HCT116 (cell line): ENCODE results near the gene TMEM254. TPM values are rescaled to one million over a fixed set of nuclear protein-coding genes. Genes with fewer than 3 reads are reported as not detected.

ENCODE experiments used
- ATAC-seq: fragments of 200-7000 bp; cut with Tn5 transposase; 2 replicates; pipeline ENCODE4 v1.9.1; 2020; ENCODE audit warnings: mild to moderate bottlenecking, moderate library complexity
- BruUV-seq: library from RNA; stranded (reverse); fragments of 400-500 nt; replicated peaks from 2 replicates; lab custom pipeline; 2021; lab: Mats Ljungman, UMichigan
- CTCF ChIA-PET: fragments of 300-600 bp; sonication (Branson Sonifier 250); formaldehyde crosslinking; loops from one replicate; lab custom pipeline; 2021; ENCODE audit warnings: antibody characterized with exemption; lab: Charles Lee
- POLR2A ChIA-PET: fragments of 300-600, 350-600 bp; sonication (Branson Sonifier 250); formaldehyde crosslinking; loops from one replicate; lab custom pipeline; 2021; ENCODE audit warnings: antibody characterized with exemption; lab: Charles Lee
- RAD21 ChIA-PET, 2 experiments: fragments of 300-600 bp; sonication (Branson Sonifier 250); formaldehyde crosslinking; loops; one replicate each; lab custom pipeline; 2023; ENCODE audit warnings: low total read pairs in 2 of 2; ENCODE audit not compliant: uncharacterized antibody in 2 of 2, unreplicated experiment in 2 of 2, low non-redundant PET in 1 of 2; lab: Charles Lee
- DNase-seq: peaks from one replicate; pipeline ENCODE4 v3.0.0-alpha.2; 2010; ENCODE audit warnings: low read depth, low spot score
- H2AFZ ChIP-seq: fragments of 200-600 bp; shearing (Covaris generic), sonication (generic); 2 replicates; pipeline ENCODE4 v1.6.1; 2017; ENCODE audit warnings: low read depth, mixed run types, mixed read lengths, antibody characterized with exemption, low read length; ENCODE audit not compliant: poor library complexity, severe bottlenecking
- H3K27ac ChIP-seq: 2 replicates; pipeline ENCODE4 v1.5.1; 2012; ENCODE audit warnings: low read depth, low read length
- H3K27me3 ChIP-seq: fragments of 200-600 bp; sonication (generic); 2 replicates; pipeline ENCODE4 v1.6.1; 2016; ENCODE audit warnings: mixed run types, low read length, mixed read lengths; ENCODE audit not compliant: insufficient read depth
- H3K36me3 ChIP-seq, 2 experiments: fragments of 200-500 bp in 1 of 2; fragments of 200-600 bp in 1 of 2; sonication (Bioruptor generic) in 1 of 2; sonication (generic) in 1 of 2; 2 replicates each; pipeline versions ENCODE4 v1.5.1 to v1.6.1; 2014 to 2016; ENCODE audit warnings: low read length in 2 of 2, inconsistent platforms in 1 of 2, mixed read lengths in 1 of 2, mixed run types in 1 of 2; ENCODE audit not compliant: insufficient read depth in 2 of 2, control insufficient read depth in 1 of 2
- H3K4me1 ChIP-seq, 2 experiments: fragments of 200-600 bp in 1 of 2; sonication (generic) in 1 of 2; 2 replicates each; pipeline versions ENCODE4 v1.5.1 to v1.6.1; 2012 to 2017; ENCODE audit warnings: low read length in 2 of 2, inconsistent platforms in 1 of 2, mild to moderate bottlenecking in 1 of 2, mixed read lengths in 1 of 2, mixed run types in 1 of 2, moderate library complexity in 1 of 2; ENCODE audit not compliant: insufficient read depth in 2 of 2, control insufficient read depth in 1 of 2
- H3K4me2 ChIP-seq: fragments of 200-600 bp; sonication (generic); 2 replicates; pipeline ENCODE4 v1.6.1; 2017; ENCODE audit warnings: mixed run types, low read length, mixed read lengths
- H3K4me3 ChIP-seq, 2 experiments: fragments of 200-600 bp in 1 of 2; sonication (generic) in 1 of 2; replicated peaks in 1 of 2; 2 replicates each; pipeline ENCODE4 v1.5.1; 2011 to 2016; ENCODE audit warnings: low read length in 2 of 2, control low read depth in 1 of 2, low read depth in 1 of 2, mild to moderate bottlenecking in 1 of 2, mixed read lengths in 1 of 2, mixed run types in 1 of 2
- H3K79me2 ChIP-seq: fragments of 200-600 bp; sonication (generic); 2 replicates; pipeline ENCODE4 v1.6.1; 2017; ENCODE audit warnings: mild to moderate bottlenecking, mixed run types, low read length, moderate library complexity, mixed read lengths; ENCODE audit not compliant: insufficient read depth
- H3K9ac ChIP-seq: fragments of 200-600 bp; sonication (generic); 2 replicates; pipeline ENCODE4 v1.6.1; 2016; ENCODE audit warnings: low read length, mixed read lengths
- H3K9me2 ChIP-seq: fragments of 200-600 bp; sonication (generic), shearing (Covaris generic); 2 replicates; pipeline ENCODE4 v1.6.1; 2017; ENCODE audit warnings: mixed run types, mild to moderate bottlenecking, moderate library complexity; ENCODE audit not compliant: insufficient read depth
- H3K9me3 ChIP-seq, 2 experiments: fragments of 200-500 bp in 1 of 2; fragments of 200-600 bp in 1 of 2; sonication (Bioruptor generic) in 1 of 2; sonication (generic) in 1 of 2; 2 replicates each; pipeline ENCODE4 v1.6.1; 2014 to 2017; ENCODE audit warnings: low read length in 2 of 2, mixed read lengths in 2 of 2, inconsistent platforms in 1 of 2, low read depth in 1 of 2, mild to moderate bottlenecking in 1 of 2, mixed run types in 1 of 2, moderate library complexity in 1 of 2; ENCODE audit not compliant: control insufficient read depth in 1 of 2, insufficient read depth in 1 of 2
- H4K20me1 ChIP-seq: fragments of 200-600 bp; sonication (generic), shearing (Covaris generic); 2 replicates; pipeline ENCODE4 v1.6.1; 2017; ENCODE audit warnings: mixed run types, mild to moderate bottlenecking, moderate library complexity; ENCODE audit not compliant: insufficient read depth
- CBX3 ChIP-seq: IDR thresholded peaks from 2 replicates; pipeline ENCODE4 v1.6.1; 2012; ENCODE audit warnings: low read depth
- EGR1 ChIP-seq: IDR thresholded peaks from 2 replicates; pipeline ENCODE4 v1.6.1; 2012; ENCODE audit warnings: low read depth
- EZH2 ChIP-seq: fragments of 200-600 bp; sonication (generic); IDR thresholded peaks from 2 replicates; pipeline ENCODE4 v1.6.1; 2017; ENCODE audit warnings: antibody characterized with exemption, mixed run types
- FOSL1 ChIP-seq: IDR thresholded peaks from 2 replicates; pipeline ENCODE4 v1.6.1; 2012; ENCODE audit warnings: low read depth
- JUND ChIP-seq: IDR thresholded peaks from 2 replicates; pipeline ENCODE4 v1.6.1; 2012
- RAD21 ChIP-seq: IDR thresholded peaks from 2 replicates; pipeline ENCODE4 v1.6.1; 2012; ENCODE audit warnings: low read depth, mild to moderate bottlenecking
- SIN3A ChIP-seq: IDR thresholded peaks from 2 replicates; pipeline ENCODE4 v1.6.1; 2012; ENCODE audit warnings: low read depth
- SP1 ChIP-seq: IDR thresholded peaks from 2 replicates; pipeline ENCODE4 v1.6.1; 2012; ENCODE audit warnings: low read depth
- SRF ChIP-seq: IDR thresholded peaks from 2 replicates; pipeline ENCODE4 v1.6.1; 2012; ENCODE audit warnings: low read depth
- TCF7L2 ChIP-seq: IDR thresholded peaks from 2 replicates; pipeline ENCODE4 v1.7.0; 2011; ENCODE audit warnings: borderline replicate concordance, inconsistent platforms; ENCODE audit not compliant: insufficient read depth, insufficient read length; ENCODE audit errors: extremely low read depth
- YY1 ChIP-seq: IDR thresholded peaks from 2 replicates; pipeline ENCODE4 v1.6.1; 2011; ENCODE audit warnings: low read length, low read depth, moderate library complexity, mild to moderate bottlenecking; ENCODE audit not compliant: insufficient replicate concordance; ENCODE audit errors: extremely low read depth
- ZFX ChIP-seq: fragments of 450-650 bp; IDR thresholded peaks from 2 replicates; pipeline ENCODE4 v1.6.1; 2017
- ZNF274 ChIP-seq: fragments of 200-500 bp; sonication (Bioruptor generic); IDR thresholded peaks from 2 replicates; pipeline ENCODE4 v1.6.1; 2014; ENCODE audit warnings: mild to moderate bottlenecking, low read depth, low read length, inconsistent platforms
- intact Hi-C: fragments of 100-400 bp; cut with micrococcal nuclease; formaldehyde crosslinking; loops from 2 replicates; pipeline ENCODE4 v1.10.0; 2022
- total RNA-seq: library from RNA; stranded (reverse); gene quantifications from one replicate; pipeline ENCODE4 v1.2.1, GENCODE V29; 2021; ENCODE audit not compliant: unreplicated experiment
- TF ChIP-seq, protein P1 (sequence below): IDR thresholded peaks from 2 replicates; pipeline ENCODE4 v1.6.1; 2012; ENCODE audit warnings: low read depth

Gene TMEM254
- total RNA-seq, 1 experiment from 2014 or later = 12.1 TPM

DNA sequence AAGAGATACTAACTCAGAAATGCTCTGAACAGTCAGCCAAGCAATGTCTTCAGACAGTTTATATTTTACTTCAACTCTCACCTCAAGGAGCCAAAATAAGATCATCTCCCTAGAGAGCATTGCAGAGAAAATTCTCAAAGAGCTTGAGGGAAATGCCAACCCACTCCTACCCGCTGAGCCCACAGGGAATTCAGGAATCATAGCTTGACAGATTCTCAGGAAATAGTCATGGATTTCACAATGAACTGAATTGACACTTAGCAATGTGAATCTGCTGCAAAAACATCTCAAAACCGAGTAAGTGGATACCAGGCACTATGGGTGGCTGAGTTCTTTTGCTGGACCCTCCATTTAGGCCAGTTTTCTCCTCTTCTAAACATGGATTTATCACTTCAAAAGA is 44.3 kb downstream of the TMEM254 start:
- H3K27ac ChIP-seq = no peak overlapping the region

DNA sequence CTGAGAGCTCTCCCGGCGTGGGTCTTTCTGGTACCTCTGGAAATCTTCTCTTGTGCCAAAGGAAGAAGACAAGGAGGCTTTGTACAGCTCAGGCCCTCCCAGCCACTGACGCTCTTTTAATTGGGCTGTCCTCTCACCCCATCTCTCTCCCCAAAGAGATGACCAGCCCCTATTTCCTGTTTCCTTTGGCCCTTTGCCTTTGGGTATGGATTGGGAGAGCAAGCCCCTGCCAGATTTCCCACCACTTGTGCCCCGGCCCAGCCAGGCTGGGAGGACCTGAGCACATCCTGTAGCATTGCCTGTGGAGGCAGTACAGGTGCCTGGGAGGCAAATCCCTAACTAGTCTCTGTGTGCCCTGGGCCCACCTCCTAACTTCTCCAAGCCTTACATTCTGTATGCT is 48.4 kb downstream of the TMEM254 start:
- Histone ChIP-seq H3K27me3 (no peaks in the 10 kb centered on the region), H3K9ac (no peak overlapping the region), H2AFZ (no peak overlapping the region), H3K4me2 (no peak overlapping the region), H3K36me3 (no peaks in the 10 kb centered on the region), H3K9me3 (no peaks in the 10 kb centered on the region)
- ChIA-PET RAD21 (no interaction called here), CTCF (no interaction called here), POLR2A (no interaction called here)
- intact Hi-C loops = no loop called here
- DNase-seq = no peak
- no peak for ATAC-seq
- no TSS peak for BruUV-seq
- TF ChIP-seq SP1 = no peak
- TF ChIP-seq EZH2 = no peak
- TF ChIP-seq FOSL1 = no peak
- TF ChIP-seq TCF7L2 = no peak
- TF ChIP-seq, protein P1, sequence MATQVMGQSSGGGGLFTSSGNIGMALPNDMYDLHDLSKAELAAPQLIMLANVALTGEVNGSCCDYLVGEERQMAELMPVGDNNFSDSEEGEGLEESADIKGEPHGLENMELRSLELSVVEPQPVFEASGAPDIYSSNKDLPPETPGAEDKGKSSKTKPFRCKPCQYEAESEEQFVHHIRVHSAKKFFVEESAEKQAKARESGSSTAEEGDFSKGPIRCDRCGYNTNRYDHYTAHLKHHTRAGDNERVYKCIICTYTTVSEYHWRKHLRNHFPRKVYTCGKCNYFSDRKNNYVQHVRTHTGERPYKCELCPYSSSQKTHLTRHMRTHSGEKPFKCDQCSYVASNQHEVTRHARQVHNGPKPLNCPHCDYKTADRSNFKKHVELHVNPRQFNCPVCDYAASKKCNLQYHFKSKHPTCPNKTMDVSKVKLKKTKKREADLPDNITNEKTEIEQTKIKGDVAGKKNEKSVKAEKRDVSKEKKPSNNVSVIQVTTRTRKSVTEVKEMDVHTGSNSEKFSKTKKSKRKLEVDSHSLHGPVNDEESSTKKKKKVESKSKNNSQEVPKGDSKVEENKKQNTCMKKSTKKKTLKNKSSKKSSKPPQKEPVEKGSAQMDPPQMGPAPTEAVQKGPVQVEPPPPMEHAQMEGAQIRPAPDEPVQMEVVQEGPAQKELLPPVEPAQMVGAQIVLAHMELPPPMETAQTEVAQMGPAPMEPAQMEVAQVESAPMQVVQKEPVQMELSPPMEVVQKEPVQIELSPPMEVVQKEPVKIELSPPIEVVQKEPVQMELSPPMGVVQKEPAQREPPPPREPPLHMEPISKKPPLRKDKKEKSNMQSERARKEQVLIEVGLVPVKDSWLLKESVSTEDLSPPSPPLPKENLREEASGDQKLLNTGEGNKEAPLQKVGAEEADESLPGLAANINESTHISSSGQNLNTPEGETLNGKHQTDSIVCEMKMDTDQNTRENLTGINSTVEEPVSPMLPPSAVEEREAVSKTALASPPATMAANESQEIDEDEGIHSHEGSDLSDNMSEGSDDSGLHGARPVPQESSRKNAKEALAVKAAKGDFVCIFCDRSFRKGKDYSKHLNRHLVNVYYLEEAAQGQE = no peak
- TF ChIP-seq YY1 = no peak
- no peak for TF ChIP-seq EGR1
- TF ChIP-seq CBX3 = no peak
- TF ChIP-seq, all 23 proteins: peak for 0
- no peaks in the 10 kb centered on the region for H4K20me1 ChIP-seq
- no peak overlapping the region for H3K4me3 ChIP-seq
- H3K4me1 ChIP-seq = peaks cover 0 to 5% of the 10 kb centered on the region in 2 experiments; a peak in 1 of 4 replicates
- H3K27ac ChIP-seq = no peak overlapping the region
- no peaks in the 10 kb centered on the region for H3K9me2 ChIP-seq
- no peaks in the 10 kb centered on the region for H3K79me2 ChIP-seq

More for the DNA sequence above, 44.3 kb downstream of the TMEM254 start:
- ATAC-seq (no peak), DNase-seq (no peak)
- H3K9ac ChIP-seq = no peak overlapping the region
- H3K79me2 ChIP-seq = no peaks in the 10 kb centered on the region
- H3K9me3 ChIP-seq = no peaks in the 10 kb centered on the region
- no TSS peak for BruUV-seq
- no peaks in the 10 kb centered on the region for H3K36me3 ChIP-seq
- no peak for TF ChIP-seq FOSL1
- TF ChIP-seq SP1 = no peak
- no peak for TF ChIP-seq JUND
- TF ChIP-seq RAD21 = no peak
- no peak for TF ChIP-seq EZH2
- TF ChIP-seq ZNF274 = no peak
- TF ChIP-seq SRF = no peak
- TF ChIP-seq SIN3A = no peak
- TF ChIP-seq ZFX = no peak
- H4K20me1 ChIP-seq = no peaks in the 10 kb centered on the region
- H3K4me1 ChIP-seq = no peaks in the 10 kb centered on the region
- POLR2A ChIA-PET = no interaction called here
- intact Hi-C loops = no loop called here
- H3K4me2 ChIP-seq = no peak overlapping the region
- CTCF ChIA-PET = no interaction called here
- 0 out of 2 replicates have a peak, but pooled peaks cover 3% of the 10 kb centered on the region for H3K27me3 ChIP-seq
- no peak overlapping the region for H3K4me3 ChIP-seq
- H2AFZ ChIP-seq = no peak overlapping the region
- RAD21 ChIA-PET = no interaction called here
- H3K9me2 ChIP-seq = no peaks in the 10 kb centered on the region
